Measurements from ENCODE around the gene SIPA1L3.

GRCh38 chr19:37946132-37946531 is 39.1 kb downstream of the SIPA1L3 start:
- TF ChIP-seq, protein P1, sequence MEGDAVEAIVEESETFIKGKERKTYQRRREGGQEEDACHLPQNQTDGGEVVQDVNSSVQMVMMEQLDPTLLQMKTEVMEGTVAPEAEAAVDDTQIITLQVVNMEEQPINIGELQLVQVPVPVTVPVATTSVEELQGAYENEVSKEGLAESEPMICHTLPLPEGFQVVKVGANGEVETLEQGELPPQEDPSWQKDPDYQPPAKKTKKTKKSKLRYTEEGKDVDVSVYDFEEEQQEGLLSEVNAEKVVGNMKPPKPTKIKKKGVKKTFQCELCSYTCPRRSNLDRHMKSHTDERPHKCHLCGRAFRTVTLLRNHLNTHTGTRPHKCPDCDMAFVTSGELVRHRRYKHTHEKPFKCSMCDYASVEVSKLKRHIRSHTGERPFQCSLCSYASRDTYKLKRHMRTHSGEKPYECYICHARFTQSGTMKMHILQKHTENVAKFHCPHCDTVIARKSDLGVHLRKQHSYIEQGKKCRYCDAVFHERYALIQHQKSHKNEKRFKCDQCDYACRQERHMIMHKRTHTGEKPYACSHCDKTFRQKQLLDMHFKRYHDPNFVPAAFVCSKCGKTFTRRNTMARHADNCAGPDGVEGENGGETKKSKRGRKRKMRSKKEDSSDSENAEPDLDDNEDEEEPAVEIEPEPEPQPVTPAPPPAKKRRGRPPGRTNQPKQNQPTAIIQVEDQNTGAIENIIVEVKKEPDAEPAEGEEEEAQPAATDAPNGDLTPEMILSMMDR (IDR thresholded peaks at IDR 0.05 in 2 of 3, conservative IDR thresholded peaks at IDR 0.05 in 1 of 3; ENCODE audit: control insufficient read depth in 2 of 3, extremely low read depth in 1 of 3, insufficient read depth in 1 of 3, low read depth in 3 of 3, low read length in 3 of 3): no peak
- TF ChIP-seq BACH1 (IDR thresholded peaks at IDR 0.05; ENCODE audit: borderline replicate concordance) (no peak), ZZZ3 (IDR thresholded peaks at IDR 0.05; ENCODE audit: control insufficient read depth, insufficient read length, low read depth) (no peak), SUZ12 (IDR thresholded peaks at IDR 0.05; ENCODE audit: unreplicated experiment) (no peak), BCL3 (IDR thresholded peaks at IDR 0.05; ENCODE audit: borderline replicate concordance, insufficient read depth, low read depth, low read length, poor library complexity, severe bottlenecking) (no peak), RAD21 (IDR thresholded peaks at IDR 0.05; ENCODE audit: insufficient read depth, low read depth, low read length) (no peak), EP300 (IDR thresholded peaks at IDR 0.05; ENCODE audit: borderline replicate concordance in 1 of 2, control insufficient read depth in 1 of 2, low read depth in 2 of 2, low read length in 2 of 2) (no peak), TCF12 (IDR thresholded peaks at IDR 0.05; ENCODE audit: low read depth, low read length) (no peak), TAF1 (IDR thresholded peaks at IDR 0.05; ENCODE audit: borderline replicate concordance, low read depth, low read length) (no peak), HDGF (IDR thresholded peaks at IDR 0.05) (no peak)

Measured in GM12878 (cell line).